ENCODE data around the gene AQP3.
"Not testable (repeated sequence)": the region's sequence is repeated elsewhere in the genome, so short reads cannot be mapped to it uniquely, and the experiment has no call there.

Gene AQP3

DNA sequence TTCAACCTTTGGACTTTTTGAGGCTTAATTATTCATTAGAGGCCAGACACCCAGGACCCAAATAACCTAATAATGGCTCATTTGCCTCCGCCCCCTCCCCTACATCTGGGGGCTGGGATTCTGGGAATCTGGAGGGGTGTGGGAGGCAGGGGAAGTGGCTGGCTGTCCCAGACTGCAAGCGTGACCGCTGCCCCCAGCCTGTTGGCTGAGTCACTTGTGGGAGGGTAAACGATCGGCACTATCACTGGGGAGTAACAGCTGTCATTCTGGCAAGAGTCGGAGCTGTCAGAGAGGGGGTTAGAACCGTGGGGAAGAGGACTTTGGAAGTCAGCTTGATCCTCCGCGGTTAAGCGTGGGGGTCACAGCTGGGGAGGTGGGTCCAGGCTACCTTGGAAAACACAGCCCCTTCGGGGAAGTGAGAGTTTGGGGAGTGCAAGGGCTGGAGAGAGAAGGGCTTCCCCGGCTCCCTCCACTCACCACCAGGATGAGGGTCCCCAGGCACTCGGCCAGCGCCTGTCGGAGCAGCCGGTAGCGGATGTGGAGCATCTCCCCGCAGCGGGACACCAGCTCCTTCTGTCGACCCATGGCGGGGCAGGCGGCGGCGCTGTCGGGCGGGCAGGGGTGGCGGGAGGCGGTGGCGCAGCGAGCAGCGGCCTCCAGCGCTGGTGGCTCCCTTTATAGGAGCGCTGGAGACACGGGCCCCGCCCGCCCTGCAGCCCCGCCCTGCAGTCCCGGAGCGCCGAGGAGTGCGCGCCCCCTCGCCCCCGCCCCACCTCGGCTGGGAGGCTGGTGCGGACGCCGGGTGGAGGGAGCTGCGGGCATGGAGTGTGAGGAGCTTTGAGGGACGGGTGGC, at the start of gene AQP3:
TSS of gene AQP3 (minus strand) at position 648 of the 853 bp plus-strand sequence. CDS start at position 585, 63 bp downstream.
- DNase-seq (ENCODE audit: low spot score), result no peak

- DNase-seq (ENCODE audit: low spot score), result not testable (repeated sequence)
Measured at GRCh38 chr9:33493819-33494218, 46.4 kb upstream of the AQP3 start.

- DNase-seq (ENCODE audit: low spot score), result no peak
Measured at GRCh38 chr9:33489066-33489465, 41.7 kb upstream of the AQP3 start.

DNA sequence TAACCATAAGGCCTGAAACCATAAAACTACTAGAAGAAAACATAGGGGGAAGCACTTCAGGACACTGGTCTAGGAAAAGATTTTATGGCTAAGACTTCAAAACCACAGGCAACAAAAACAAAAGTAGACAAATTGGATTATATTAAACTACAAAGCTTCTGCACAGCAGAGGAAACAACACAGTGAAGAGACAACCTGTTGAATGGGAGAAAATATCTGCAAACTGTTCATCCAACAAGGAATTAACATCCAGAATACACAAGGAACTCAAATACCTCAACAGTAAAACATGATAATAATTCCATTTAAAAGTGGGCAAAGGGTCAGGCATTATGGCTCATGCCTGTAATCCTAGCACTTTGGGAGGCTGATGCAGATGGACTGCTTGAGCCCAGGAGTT, 37.9 kb upstream of the AQP3 start:
- DNase-seq (ENCODE audit: low spot score), result not testable (repeated sequence)

DNA sequence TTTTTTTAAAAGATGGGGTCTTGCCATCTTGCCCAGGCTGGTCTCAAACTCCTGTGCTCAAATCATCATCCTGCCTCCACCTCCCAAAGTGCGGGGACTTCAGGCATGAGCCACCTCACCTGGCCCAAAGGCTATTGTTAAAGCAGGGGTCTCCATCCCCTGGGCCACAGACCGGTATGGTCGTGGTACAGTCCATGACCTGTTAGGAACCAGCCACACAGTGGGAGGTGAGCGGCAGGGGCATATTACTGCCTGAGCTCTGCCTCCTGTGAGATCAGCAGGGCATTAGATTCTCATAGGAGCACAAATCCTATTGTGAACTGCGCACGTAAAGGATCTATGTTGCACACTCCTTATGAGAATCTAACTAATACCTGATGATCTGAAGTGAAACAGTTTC, 33.6 kb upstream of the AQP3 start:
- DNase-seq (ENCODE audit: low spot score), result no peak

DNA sequence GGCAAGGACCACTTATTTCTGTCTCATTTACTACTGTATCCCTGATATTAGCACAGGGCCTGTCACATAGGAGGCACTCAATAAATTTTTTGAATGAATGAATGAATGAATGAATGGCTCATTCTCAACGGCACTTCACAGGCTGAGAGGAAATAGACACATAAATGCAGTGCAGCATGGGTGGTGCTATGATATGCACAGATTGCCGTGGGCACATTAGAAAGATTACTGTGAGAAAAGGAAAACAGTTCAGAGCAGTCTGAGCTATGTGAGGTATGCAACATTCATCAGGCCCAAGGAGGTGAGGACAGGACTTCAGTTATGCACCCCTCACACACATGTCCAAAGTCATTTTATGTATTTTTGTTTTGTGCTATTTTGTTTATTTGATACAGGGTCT, 32.7 kb upstream of the AQP3 start:
- no peak for DNase-seq (ENCODE audit: low spot score)

GRCh38 chr9:33476503-33476902, 29.1 kb upstream of the AQP3 start:
- DNase-seq (ENCODE audit: low spot score), result no peak

- no peak for DNase-seq (ENCODE audit: low spot score)
Measured at GRCh38 chr9:33475357-33475756, 28.0 kb upstream of the AQP3 start.

DNA sequence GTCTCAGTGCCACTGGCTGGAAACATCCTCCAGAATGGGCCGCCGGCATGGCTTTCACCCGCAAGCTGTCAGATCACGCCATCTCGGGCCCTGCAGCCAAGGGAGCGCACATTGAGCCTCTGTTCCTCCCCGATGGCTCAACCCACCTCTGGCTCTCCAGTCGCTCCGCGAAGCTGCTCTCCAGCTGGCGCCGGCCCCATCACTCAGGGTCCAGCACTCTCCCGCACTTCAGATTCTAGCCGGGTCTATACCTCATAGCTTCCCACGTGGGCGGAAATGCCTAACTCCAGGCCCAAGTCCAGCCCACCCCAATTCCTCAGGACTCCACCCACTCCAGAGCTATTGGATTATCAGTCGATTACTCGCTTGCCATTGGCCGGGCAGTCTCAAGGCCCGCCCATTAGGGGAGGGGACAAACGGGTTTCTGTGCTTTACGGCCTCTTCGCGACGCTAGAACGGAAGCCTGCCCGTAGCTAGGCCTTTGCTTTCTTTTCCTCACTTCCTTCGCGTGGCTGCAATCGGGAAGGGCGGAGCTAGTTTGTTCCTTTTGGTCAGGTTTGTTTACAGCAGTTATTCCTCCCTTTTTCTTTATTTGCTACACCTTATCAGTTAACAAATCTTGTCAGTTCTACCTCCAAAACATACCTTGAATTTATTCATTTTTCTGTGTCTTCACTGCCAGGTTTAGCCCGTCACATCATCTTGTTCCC, 26.4 kb upstream of the AQP3 start, which contains the start of gene NOL6:
TSS of gene NOL6 (minus strand) at position 282 of the 710 bp plus-strand sequence. CDS start at position 200, 82 bp downstream.
- peak; percentile 100 for DNase-seq (ENCODE audit: low spot score)

GRCh38 chr9:33472881-33473615, 25.7 kb upstream of the AQP3 start:
- no peak for DNase-seq (ENCODE audit: low spot score)

DNA sequence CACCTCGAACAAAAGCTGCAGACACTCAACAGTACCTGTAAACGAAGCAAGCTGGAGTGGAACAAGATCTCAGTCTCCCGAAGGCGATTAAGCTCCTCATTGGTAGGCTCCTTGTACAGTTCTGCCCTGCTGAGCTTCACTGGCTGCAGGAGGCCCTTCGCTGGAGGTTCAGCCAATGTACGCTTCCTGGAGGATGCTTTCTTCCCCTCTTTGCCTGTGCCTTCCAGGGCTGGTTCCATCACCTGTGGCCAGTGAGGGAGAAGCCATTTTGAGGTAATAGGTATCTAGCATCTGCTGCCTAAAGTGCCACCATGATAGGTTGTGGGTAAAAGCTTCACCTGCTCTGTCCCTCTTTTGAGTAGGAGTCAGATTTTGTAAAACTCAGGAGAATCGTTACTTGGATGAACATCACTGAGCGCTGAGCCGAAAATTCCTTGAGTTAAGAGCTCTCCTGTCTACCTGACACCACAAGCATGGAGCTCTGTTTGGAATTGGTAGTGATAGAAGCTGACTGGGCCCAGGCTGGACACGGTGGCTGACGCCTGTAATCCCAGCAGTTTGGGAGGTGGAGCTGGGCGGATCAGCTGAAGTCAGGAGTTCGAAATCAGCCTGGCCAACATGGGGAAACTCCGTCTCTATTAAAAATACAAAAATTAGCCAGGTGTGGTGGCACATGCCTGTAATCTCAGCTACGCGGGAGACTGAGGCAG, 24.9 kb upstream of the AQP3 start:
- no peak for DNase-seq (ENCODE audit: low spot score)

GRCh38 chr9:33471361-33471760, 24.0 kb upstream of the AQP3 start:
- no peak for DNase-seq (ENCODE audit: low spot score)

DNA sequence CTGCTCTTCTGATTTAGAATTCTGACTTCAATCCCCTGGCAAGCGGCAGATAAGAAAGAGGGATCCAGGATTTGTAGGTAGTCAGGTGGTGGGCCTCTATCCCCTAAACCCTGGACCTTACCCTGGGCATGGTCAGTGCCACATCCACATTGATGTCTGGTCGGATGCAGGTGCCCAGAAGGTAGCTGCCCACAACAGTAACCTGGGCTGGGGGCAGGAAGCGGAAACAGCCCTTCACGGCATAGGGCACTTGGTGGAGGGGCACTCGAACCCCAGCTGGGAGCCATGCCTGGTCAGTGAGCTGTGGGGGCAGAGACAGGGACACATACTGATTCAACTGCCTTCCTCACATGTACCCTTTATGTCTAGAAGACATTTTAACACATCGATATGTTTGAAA, 22.5 kb upstream of the AQP3 start:
- DNase-seq (ENCODE audit: low spot score), result no peak

- no peak for DNase-seq (ENCODE audit: low spot score)
Measured at GRCh38 chr9:33468797-33469621, 21.6 kb upstream of the AQP3 start.

GRCh38 chr9:33468215-33468730, 20.9 kb upstream of the AQP3 start:
- no peak for DNase-seq (ENCODE audit: low spot score)

DNA sequence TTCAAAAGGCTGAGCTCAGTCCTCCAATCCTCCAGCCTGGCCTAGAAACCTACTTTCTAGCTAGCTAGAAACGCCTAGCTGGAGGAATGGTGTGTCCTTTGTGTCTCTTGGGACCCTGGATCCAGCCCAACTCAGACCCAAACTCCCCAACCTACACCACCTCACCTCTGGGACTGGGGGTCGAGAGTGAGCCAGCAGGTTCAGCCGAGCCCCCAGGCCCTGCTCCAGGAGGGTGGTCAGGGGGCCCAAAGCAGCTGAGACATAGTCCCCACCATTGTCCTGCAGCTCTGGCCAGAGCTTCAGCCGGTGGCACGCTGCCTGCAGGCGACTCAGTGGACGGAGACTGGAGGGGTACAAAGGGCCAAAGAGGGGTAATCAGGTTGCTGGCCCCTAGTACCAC, 20.1 kb upstream of the AQP3 start:
- DNase-seq (ENCODE audit: low spot score), result no peak

- DNase-seq (ENCODE audit: low spot score), result no peak
Measured at GRCh38 chr9:33466565-33467495, 19.4 kb upstream of the AQP3 start.

- no peak for DNase-seq (ENCODE audit: low spot score)
Measured at GRCh38 chr9:33465596-33466564, 18.5 kb upstream of the AQP3 start.
